DOHH2 (cell line): ENCODE measurements around the gene BEND3.
"Not testable (repeated sequence)": the region's sequence is repeated elsewhere in the genome, so short reads cannot be mapped to it uniquely, and the experiment has no call there.

Experiments used
- H3F3A ChIP-seq: fragments of 200-600 bp; sonication (generic), shearing (Covaris generic); 2 replicates; pipeline ENCODE4 v1.6.0; 2016; ENCODE audit warnings: antibody characterized with exemption, mild to moderate bottlenecking; ENCODE audit not compliant: control insufficient read depth, insufficient read depth
- H3K27ac ChIP-seq: fragments of 200-600 bp; sonication (generic); 2 replicates; pipeline ENCODE4 v1.5.1; 2014; ENCODE audit warnings: low read depth, mild to moderate bottlenecking, low read length, moderate library complexity
- H3K27me3 ChIP-seq: fragments of 200-600 bp; sonication (generic); 2 replicates; pipeline ENCODE4 v1.6.1; 2014; ENCODE audit warnings: mild to moderate bottlenecking, low read length, mixed read lengths; ENCODE audit not compliant: control insufficient read depth
- H3K36me3 ChIP-seq: fragments of 200-600 bp; sonication (generic); 2 replicates; pipeline ENCODE4 v1.6.1; 2014; ENCODE audit warnings: mild to moderate bottlenecking, low read length, moderate library complexity, mixed read lengths; ENCODE audit not compliant: control insufficient read depth
- H3K4me1 ChIP-seq: fragments of 200-600 bp; sonication (generic); 2 replicates; pipeline ENCODE4 v1.6.1; 2014; ENCODE audit warnings: mild to moderate bottlenecking, low read length, mixed read lengths; ENCODE audit not compliant: control insufficient read depth
- H3K4me2 ChIP-seq: fragments of 200-600 bp; sonication (generic); 2 replicates; pipeline ENCODE4 v1.6.0; 2014; ENCODE audit warnings: mild to moderate bottlenecking, low read length, moderate library complexity
- H3K4me3 ChIP-seq: fragments of 200-600 bp; sonication (generic); 2 replicates; pipeline ENCODE4 v1.5.1; 2014; ENCODE audit warnings: mild to moderate bottlenecking, low read length, mixed read lengths
- H3K79me2 ChIP-seq: fragments of 200-600 bp; sonication (generic); 2 replicates; pipeline ENCODE4 v1.6.1; 2014; ENCODE audit warnings: mild to moderate bottlenecking, low read length, mixed read lengths; ENCODE audit not compliant: control insufficient read depth
- H3K9me2 ChIP-seq: fragments of 200-600 bp; sonication (generic); replicated peaks from 2 replicates; pipeline ENCODE4 v1.6.1; 2014; ENCODE audit warnings: mild to moderate bottlenecking, low read length, mixed read lengths; ENCODE audit not compliant: control insufficient read depth
- H3K9me3 ChIP-seq: fragments of 200-600 bp; sonication (generic); 2 replicates; pipeline ENCODE4 v1.6.1; 2014; ENCODE audit warnings: antibody characterized with exemption, low read length, mixed read lengths; ENCODE audit not compliant: control insufficient read depth, insufficient read depth
- H4K20me1 ChIP-seq: fragments of 200-600 bp; sonication (generic); 2 replicates; pipeline ENCODE4 v1.6.0; 2014; ENCODE audit warnings: low read depth, mild to moderate bottlenecking, antibody characterized with exemption, low read length, moderate library complexity; ENCODE audit not compliant: control insufficient read depth, insufficient read depth
- EZH2phosphoT487 ChIP-seq: fragments of 200-600 bp; sonication (generic); IDR thresholded peaks from 2 replicates; pipeline ENCODE4 v1.6.1; 2017; ENCODE audit warnings: borderline replicate concordance, mild to moderate bottlenecking, antibody characterized with exemption, low read length, moderate library complexity, mixed read lengths
- TF ChIP-seq, protein P1 (sequence below): fragments of 200-600 bp; sonication (generic); IDR thresholded peaks from one replicate; pipeline ENCODE4 v1.5.1; 2014; ENCODE audit warnings: antibody characterized with exemption, mild to moderate bottlenecking, low read depth, low read length; ENCODE audit not compliant: poor library complexity, severe bottlenecking

BEND3 gene

DNA sequence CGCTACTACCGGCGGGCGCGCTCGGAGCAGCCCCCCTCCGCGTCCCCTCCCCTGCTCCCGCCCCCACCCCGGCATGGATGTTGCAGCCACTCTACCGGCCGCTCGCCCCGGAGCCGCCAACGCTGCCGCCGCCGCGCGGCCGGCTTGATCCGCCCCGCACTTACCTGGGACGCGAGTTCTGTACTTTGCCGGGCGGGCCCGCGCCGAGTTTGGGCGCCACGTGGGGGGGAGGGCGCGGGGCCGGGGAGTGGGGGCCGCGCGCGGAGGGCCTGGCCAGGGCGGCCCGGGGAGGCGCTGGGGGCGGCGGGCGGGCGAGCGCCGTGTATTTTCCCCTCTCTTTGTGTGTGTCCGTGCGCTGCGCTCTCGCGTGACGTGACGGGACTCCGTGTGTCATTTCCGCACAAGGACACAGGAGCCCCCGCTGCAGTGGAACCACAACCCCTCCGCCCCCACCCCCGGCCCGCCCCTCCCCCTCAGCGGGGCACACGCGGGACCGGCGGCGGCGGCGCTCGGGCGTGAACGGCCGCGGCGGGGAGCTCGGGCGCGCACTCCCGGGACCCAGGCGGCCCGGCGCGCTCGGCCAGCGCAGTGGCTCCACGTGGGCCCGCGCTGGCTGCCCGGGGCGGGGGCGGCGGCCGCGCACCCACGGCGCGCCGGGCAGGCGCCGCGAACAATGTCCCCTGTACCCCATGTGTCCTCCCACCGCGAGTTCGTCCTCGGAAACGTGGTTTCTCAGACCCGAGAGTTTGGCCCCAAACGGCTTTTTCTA, at the start of gene BEND3:
Gene BEND3 (minus strand): TSS at position 590 of the 769 bp plus-strand sequence. CDS start 16,230 bp downstream, outside the sequence.
- Histone ChIP-seq H3K4me3 (peak within 1 kb of the TSS; percentile 87), H3K4me1 (peaks cover 52% of the 10 kb centered on the region), H3K27me3 (no peaks in the 10 kb centered on the region)

DNA sequence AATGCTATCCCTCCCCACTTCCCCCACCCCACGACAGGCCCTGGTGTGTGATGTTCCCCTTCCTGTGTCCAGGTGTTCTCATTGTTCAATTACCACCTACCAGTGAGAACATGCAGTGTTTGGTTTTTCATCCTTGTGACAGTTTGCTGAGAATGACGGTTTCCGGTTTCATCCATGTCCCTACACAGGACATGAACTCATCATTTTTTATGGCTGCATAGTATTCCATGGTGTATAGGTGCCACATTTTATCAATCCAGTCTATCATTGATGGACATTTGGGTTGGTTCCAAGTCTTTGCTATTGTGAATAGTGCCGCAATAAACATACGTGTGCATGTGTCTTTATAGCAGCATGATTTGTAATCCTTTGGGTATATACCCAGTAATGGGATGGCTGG, 49.0 kb upstream of the BEND3 start:
- not testable (repeated sequence) for H3K4me2 ChIP-seq, H3K9me3 ChIP-seq, H3K9me2 ChIP-seq, H3K36me3 ChIP-seq, H3K27me3 ChIP-seq, H3K4me3 ChIP-seq, H4K20me1 ChIP-seq, H3F3A ChIP-seq, H3K79me2 ChIP-seq, H3K27ac ChIP-seq, H3K4me1 ChIP-seq

More for the DNA sequence above, at the start of gene BEND3:
- Histone ChIP-seq H3K9me2 (no peaks in the 10 kb centered on the region), H4K20me1 (no peaks in the 10 kb centered on the region), H3K4me2 (peak within 1 kb of the TSS; percentile 88), H3K27ac (peak within 1 kb of the TSS; percentile 89), H3F3A (peaks cover 32% of the 10 kb centered on the region), H3K36me3 (no peaks in the 10 kb centered on the region), H3K9me3 (no peaks in the 10 kb centered on the region), H3K79me2 (peaks cover 18% of the 10 kb centered on the region)
- TF ChIP-seq EZH2phosphoT487 = no peak
- TF ChIP-seq, protein P1, sequence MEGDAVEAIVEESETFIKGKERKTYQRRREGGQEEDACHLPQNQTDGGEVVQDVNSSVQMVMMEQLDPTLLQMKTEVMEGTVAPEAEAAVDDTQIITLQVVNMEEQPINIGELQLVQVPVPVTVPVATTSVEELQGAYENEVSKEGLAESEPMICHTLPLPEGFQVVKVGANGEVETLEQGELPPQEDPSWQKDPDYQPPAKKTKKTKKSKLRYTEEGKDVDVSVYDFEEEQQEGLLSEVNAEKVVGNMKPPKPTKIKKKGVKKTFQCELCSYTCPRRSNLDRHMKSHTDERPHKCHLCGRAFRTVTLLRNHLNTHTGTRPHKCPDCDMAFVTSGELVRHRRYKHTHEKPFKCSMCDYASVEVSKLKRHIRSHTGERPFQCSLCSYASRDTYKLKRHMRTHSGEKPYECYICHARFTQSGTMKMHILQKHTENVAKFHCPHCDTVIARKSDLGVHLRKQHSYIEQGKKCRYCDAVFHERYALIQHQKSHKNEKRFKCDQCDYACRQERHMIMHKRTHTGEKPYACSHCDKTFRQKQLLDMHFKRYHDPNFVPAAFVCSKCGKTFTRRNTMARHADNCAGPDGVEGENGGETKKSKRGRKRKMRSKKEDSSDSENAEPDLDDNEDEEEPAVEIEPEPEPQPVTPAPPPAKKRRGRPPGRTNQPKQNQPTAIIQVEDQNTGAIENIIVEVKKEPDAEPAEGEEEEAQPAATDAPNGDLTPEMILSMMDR = no peak

DNA sequence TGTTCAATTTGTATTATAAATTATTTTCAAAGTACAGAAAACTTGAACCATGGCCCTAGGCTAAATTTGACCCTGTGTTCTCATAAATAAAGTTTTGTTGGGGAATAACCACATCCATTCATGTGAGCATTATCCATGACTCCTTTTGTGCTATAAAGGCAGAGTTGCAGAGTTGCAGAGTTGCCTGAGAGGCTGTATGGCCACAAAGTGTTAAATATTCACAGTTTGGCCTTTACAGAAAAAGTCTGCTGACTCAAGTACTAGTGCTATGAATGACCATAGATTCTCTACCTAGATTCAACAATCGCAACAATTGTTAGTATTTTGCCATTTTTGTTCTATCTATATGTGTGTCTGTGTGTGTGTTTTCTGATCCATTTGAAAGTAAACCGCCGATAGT, 46.2 kb upstream of the BEND3 start:
- Histone ChIP-seq H3K27me3 (no peaks in the 10 kb centered on the region), H3K4me1 (no peaks in the 10 kb centered on the region), H3K9me3 (no peaks in the 10 kb centered on the region), H3K36me3 (no peaks in the 10 kb centered on the region), H4K20me1 (no peaks in the 10 kb centered on the region), H3K4me2 (no peak overlapping the region), H3K9me2 (no peaks in the 10 kb centered on the region), H3K79me2 (no peaks in the 10 kb centered on the region), H3F3A (no peaks in the 10 kb centered on the region), H3K4me3 (no peak overlapping the region), H3K27ac (no peak overlapping the region)
- TF ChIP-seq, protein P1 = no peak
- TF ChIP-seq EZH2phosphoT487 = no peak

DNA sequence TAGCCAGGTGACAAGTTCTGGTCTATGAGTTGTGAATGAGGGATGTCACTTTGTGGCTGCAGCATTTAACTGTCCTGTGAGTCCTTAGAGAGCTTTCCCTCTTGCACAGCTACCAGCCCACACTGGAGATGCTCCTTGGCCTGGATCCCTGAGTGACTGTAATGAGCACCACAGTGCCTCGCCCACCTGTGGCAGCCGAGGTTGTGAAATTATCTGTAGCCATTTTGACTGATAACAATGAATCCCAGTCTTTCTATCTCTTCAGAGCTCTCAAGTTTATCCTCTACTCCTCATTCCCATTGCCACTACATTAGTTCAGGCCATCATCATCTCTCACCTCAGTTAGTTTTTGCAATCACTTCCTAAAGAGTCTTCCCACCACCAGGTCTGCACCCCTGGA, 41.3 kb upstream of the BEND3 start:
- no peak for TF ChIP-seq EZH2phosphoT487
- TF ChIP-seq, protein P1 = no peak
- Histone ChIP-seq H3K27ac (no peak overlapping the region), H3K9me2 (no peaks in the 10 kb centered on the region)

More for the DNA sequence above, 41.3 kb upstream of the BEND3 start:
- Histone ChIP-seq H3K4me2 (no peak overlapping the region), H3K27me3 (no peaks in the 10 kb centered on the region), H3K4me1 (peaks cover 6% of the 10 kb centered on the region; the same call in 1 of the 2 replicates), H4K20me1 (no peaks in the 10 kb centered on the region), H3K36me3 (no peaks in the 10 kb centered on the region), H3K79me2 (no peaks in the 10 kb centered on the region), H3K9me3 (no peaks in the 10 kb centered on the region), H3F3A (no peaks in the 10 kb centered on the region), H3K4me3 (no peak overlapping the region)
